ENCODE results near the gene SLC41A2. TPM values are rescaled to one million over a fixed set of nuclear protein-coding genes. Genes with fewer than 3 reads are reported as not detected.

SLC41A2 gene, protein sequence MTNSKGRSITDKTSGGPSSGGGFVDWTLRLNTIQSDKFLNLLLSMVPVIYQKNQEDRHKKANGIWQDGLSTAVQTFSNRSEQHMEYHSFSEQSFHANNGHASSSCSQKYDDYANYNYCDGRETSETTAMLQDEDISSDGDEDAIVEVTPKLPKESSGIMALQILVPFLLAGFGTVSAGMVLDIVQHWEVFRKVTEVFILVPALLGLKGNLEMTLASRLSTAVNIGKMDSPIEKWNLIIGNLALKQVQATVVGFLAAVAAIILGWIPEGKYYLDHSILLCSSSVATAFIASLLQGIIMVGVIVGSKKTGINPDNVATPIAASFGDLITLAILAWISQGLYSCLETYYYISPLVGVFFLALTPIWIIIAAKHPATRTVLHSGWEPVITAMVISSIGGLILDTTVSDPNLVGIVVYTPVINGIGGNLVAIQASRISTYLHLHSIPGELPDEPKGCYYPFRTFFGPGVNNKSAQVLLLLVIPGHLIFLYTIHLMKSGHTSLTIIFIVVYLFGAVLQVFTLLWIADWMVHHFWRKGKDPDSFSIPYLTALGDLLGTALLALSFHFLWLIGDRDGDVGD
- 10 to 100 TPM; 31.6 to 49.5 TPM for total RNA-seq
- polyA plus RNA-seq (ENCODE audit: insufficient read depth, low read depth, low replicate concordance), result 21.9 TPM
- long read RNA-seq, donor 1, partial matches to known transcripts, result 0 of 1 reads
- long read RNA-seq, donor 1, other reads (novel, unspliced or antisense), result 0 of 1 reads
- long read RNA-seq, donor 2, partial matches to known transcripts, result 0 of 1 reads
- long read RNA-seq, donor 2, other reads (novel, unspliced or antisense), result 0 of 1 reads

DNA sequence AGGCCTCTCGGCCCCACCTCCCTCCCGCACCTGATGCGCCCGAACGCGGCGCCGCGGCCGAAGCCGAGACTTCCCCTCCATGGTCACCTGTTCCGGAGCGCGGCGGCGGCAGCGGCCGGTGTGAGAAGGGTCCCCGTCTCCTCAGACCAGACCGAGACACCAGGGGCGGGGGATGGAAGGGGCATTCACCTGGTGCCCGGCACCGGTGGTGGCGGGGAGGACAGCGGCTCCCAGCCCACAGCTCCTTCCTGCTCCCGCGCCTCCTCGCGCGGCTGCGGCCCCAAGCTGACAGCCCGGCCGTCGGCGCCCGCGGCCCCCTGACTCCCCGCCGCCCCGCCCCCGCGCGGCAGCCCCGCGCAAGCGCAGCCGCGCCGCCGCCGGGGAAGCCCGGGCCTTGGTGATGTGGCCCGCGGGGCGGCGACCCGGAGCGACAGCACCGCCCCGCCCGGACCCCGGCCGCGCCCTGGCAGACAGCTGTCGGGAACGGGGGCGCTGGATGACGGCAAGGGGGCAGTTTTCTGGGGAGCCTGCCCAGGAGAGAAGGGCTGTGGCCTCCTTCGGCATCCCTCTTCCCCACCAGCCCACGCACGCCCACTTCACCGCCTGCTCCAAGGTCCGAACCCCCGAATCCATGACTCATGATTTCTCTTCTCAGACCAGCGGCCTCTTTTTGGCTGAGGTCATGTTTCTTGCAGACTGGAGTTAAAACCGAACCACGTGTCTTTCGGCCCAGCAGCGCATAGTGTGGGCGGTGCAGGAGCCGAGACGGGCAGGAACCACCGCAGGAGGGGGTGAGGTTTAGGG, at the start of gene SLC41A2:
Gene SLC41A2 (minus strand): TSS at position 290 of the 804 bp plus-strand sequence. CDS start 29,763 bp downstream, outside the sequence.
- H3K4me1 ChIP-seq, result peaks cover 15% of the 10 kb centered on the region
- H3K36me3 ChIP-seq (ENCODE audit: low read depth, missing control alignments), result no peaks in the 10 kb centered on the region
- no peaks in the 10 kb centered on the region for H3K27me3 ChIP-seq
- H3K9me3 ChIP-seq, result no peaks in the 10 kb centered on the region
- 1% methylated on average over 29 of the region's 83 CpGs; no CpG with 5 or more reads in 1 of the 2 donors for WGBS, 2 donors
- intact Hi-C loops (cut with DNase I; ENCODE audit: low total_unique reads), result no loop called here
- H3K27ac ChIP-seq, result peak within 1 kb of the TSS; percentile 76 to 89
- H3K4me3 ChIP-seq, result peak within 1 kb of the TSS; percentile 75 to 86
- TF ChIP-seq, protein P1, sequence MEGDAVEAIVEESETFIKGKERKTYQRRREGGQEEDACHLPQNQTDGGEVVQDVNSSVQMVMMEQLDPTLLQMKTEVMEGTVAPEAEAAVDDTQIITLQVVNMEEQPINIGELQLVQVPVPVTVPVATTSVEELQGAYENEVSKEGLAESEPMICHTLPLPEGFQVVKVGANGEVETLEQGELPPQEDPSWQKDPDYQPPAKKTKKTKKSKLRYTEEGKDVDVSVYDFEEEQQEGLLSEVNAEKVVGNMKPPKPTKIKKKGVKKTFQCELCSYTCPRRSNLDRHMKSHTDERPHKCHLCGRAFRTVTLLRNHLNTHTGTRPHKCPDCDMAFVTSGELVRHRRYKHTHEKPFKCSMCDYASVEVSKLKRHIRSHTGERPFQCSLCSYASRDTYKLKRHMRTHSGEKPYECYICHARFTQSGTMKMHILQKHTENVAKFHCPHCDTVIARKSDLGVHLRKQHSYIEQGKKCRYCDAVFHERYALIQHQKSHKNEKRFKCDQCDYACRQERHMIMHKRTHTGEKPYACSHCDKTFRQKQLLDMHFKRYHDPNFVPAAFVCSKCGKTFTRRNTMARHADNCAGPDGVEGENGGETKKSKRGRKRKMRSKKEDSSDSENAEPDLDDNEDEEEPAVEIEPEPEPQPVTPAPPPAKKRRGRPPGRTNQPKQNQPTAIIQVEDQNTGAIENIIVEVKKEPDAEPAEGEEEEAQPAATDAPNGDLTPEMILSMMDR (IDR thresholded peaks at IDR 0.05), result peak in 1 of 3 experiments; percentile 31
- TF ChIP-seq POLR2A (IDR thresholded peaks at IDR 0.05), result no peak
- peak; percentile 86 for DNase-seq

DNA sequence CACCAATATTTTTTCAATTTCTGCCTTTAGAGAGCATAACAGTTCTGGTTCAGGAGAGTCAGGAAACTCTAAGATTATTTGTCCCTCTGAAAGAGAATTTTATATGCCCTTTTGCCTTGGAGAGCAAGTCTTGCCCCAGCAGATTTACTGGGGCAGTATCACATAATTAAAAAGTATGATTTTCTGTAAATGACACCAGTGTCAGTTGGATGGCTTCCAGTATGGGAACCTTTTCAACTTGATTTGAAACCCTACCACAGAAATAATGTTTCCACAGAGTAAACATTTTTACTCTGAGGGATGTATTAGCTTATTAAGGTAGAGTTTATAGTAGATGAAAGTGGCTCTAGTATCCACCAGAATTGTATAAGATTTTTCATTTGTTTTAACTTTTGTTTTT, 43.4 kb upstream of the SLC41A2 start:
- Histone ChIP-seq H3K4me3 (no peak overlapping the region), H3K36me3 (ENCODE audit: low read depth, missing control alignments) (no peaks in the 10 kb centered on the region), H3K9me3 (no peaks in the 10 kb centered on the region), H3K27me3 (no peaks in the 10 kb centered on the region), H3K4me1 (no peaks in the 10 kb centered on the region), H3K27ac (no peak overlapping the region)
- DNase-seq, result no peak
- no peak for TF ChIP-seq POLR2A (IDR thresholded peaks at IDR 0.05)
- TF ChIP-seq, protein P1 (IDR thresholded peaks at IDR 0.05), result no peak
- intact Hi-C loops (cut with DNase I; ENCODE audit: low total_unique reads), result no loop called here

DNA sequence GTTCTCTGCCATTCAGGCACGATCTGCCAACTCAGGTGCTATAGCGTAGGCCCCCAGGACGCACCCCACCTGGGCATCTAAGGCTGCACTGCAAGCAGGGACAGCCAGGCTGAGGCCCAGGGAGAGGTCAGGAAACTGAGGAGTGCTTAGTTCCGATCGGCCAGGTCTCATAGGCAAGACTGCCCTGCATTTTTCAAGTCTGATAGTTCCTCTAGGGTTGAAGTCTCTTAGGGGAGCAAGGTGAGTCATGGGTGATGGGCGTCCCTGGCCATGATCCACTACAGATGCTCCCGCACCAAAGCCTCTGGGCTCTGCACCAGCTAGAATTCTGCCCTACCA, 41.2 kb upstream of the SLC41A2 start:
- H3K4me1 ChIP-seq, result no peaks in the 10 kb centered on the region
- intact Hi-C loops (cut with DNase I; ENCODE audit: low total_unique reads), result no loop called here
- H3K36me3 ChIP-seq (ENCODE audit: low read depth, missing control alignments), result no peaks in the 10 kb centered on the region
- TF ChIP-seq, protein P1 (IDR thresholded peaks at IDR 0.05), result no peak
- no peak for TF ChIP-seq POLR2A (IDR thresholded peaks at IDR 0.05)
- no peak overlapping the region for H3K27ac ChIP-seq
- no peaks in the 10 kb centered on the region for H3K9me3 ChIP-seq
- 79 to 81% methylated on average over 7 of the region's 7 CpGs for WGBS, 2 donors
- no peak overlapping the region for H3K4me3 ChIP-seq
- no peaks in the 10 kb centered on the region for H3K27me3 ChIP-seq
- DNase-seq, result no peak

DNA sequence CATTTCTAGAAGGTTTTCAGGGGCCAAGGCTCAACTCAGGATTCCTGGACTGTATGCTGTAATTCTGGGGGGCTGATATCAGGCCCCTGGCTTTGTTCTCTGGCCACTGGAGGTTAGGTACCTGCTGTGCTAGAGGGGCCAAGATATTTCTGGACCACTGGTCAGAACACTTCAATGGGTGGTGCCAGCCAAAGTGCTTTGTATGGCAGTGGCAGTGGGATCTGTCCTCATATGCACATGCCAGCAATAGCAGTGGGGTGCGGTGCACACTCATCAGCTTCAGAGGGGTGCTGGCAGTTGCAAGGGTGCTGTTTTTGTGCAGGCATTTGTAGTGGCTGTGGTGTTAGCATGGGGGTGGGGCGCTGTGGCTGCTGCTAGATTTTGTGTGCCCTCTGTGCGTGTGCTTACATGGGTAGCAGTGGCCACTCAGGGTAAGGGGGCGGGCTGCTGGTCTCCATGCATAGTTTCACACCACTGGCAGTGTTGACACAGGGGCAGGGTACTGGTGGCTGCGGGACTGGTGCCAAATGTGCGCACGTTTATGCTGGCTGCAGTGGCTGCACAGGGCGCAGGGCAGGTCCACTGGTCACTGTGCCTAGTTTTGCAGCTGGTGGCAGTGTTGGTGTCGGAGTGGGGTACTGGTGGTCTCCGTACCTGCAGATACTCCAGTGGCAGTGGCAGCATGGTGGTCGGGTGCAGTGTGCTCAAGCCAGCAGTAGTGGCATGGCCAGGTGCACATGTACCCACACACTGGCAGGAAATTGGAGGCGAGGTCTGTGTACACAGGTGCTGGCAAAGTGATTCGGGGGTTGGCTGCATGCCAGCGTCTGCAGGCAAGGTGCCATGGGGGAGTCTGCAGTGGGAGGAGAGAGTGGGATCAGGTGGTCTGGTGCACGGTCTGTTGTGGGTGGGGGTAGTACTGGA, 40.6 kb upstream of the SLC41A2 start:
- no peaks in the 10 kb centered on the region for H3K4me1 ChIP-seq
- no peak for DNase-seq
- H3K4me3 ChIP-seq, result no peak overlapping the region
- TF ChIP-seq POLR2A (IDR thresholded peaks at IDR 0.05), result no peak
- TF ChIP-seq, protein P1 (IDR thresholded peaks at IDR 0.05), result no peak
- 74 to 91% methylated on average over 9 to 14 of the region's 15 CpGs for WGBS, 2 donors
- H3K36me3 ChIP-seq (ENCODE audit: low read depth, missing control alignments), result no peaks in the 10 kb centered on the region
- intact Hi-C loops (cut with DNase I; ENCODE audit: low total_unique reads), result no loop called here
- no peaks in the 10 kb centered on the region for H3K27me3 ChIP-seq
- no peak overlapping the region for H3K27ac ChIP-seq
- H3K9me3 ChIP-seq, result no peaks in the 10 kb centered on the region

Measured in testis (tissue), 5 donors.